Left hindlimb (tissue), 1 donor: ENCODE results near the gene KCNJ10.

ENCODE experiments used
- DNase-seq: peaks from one replicate; pipeline ENCODE4 v3.0.0-alpha.2; 2018

The KCNJ10 gene

GRCh38 chr1:159955456-159955855 is 114.5 kb downstream of the KCNJ10 start:
- no peak for DNase-seq

- no peak for DNase-seq
These were observed 116.1 kb downstream of the KCNJ10 start, which contains the start of gene SLAMF9 for GRCh38 chr1:159953536-159954515. Gene SLAMF9 (minus strand): TSS chr1:159954237. CDS start chr1:159954137, 100 bp downstream.

DNA sequence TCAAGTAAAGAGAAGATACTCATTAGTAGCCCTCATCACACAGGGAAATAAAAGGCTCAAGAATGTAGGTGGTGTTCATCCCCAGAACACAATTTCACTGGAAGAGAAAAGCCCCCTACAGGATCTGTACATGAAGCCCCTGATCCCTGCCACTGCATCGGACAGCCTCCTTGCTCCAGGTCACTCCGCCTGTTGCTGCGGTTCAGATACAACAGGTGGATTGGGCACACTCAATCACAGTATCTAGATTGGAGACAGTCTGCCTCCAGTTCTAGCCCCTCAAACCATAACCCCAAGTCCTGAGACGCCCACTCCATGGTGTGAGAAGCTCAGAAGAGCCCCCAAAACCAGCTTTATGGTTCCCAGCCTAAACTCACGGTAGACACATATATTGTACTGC is 117.0 kb downstream of the KCNJ10 start:
- no peak for DNase-seq

- DNase-seq: no peak
These were observed 118.4 kb downstream of the KCNJ10 start for GRCh38 chr1:159951551-159951950.

- no peak for DNase-seq
These were observed 118.9 kb downstream of the KCNJ10 start for GRCh38 chr1:159951016-159951415.

GRCh38 chr1:159949981-159950381 is 120.0 kb downstream of the KCNJ10 start:
- no peak for DNase-seq

- DNase-seq: no peak
These were observed 120.8 kb downstream of the KCNJ10 start for GRCh38 chr1:159949123-159949522.
